Breast epithelium (tissue), 3 donors: ENCODE measurements around the gene UBL5.

ENCODE experiments used
- CTCF ChIP-seq, 3 donors: fragments of 450-650 bp; IDR thresholded peaks; one replicate each; pipeline ENCODE4 v1.5.1; 2016 to 2017; ENCODE audit warnings: antibody characterized with exemption in 3 of 3, mild to moderate bottlenecking in 3 of 3, moderate library complexity in 3 of 3
- POLR2A ChIP-seq: fragments of 450-650 bp; IDR thresholded peaks from one replicate; pipeline ENCODE4 v1.6.1; 2016; ENCODE audit warnings: antibody characterized with exemption, mild to moderate bottlenecking, moderate library complexity
- POLR2AphosphoS5 ChIP-seq, 3 donors: sonication (generic); formaldehyde crosslinking; IDR thresholded peaks; one replicate each; pipeline ENCODE4 v1.6.1; 2017; ENCODE audit warnings: antibody characterized with exemption in 3 of 3

GRCh38 chr19:9871626-9872338 lies 44.1 kb downstream of the UBL5 start:
- TF ChIP-seq CTCF (IDR thresholded peaks at IDR 0.05) = no peak
- TF ChIP-seq POLR2A = no peak
- no peak for TF ChIP-seq POLR2AphosphoS5 (IDR thresholded peaks at IDR 0.05)
